Stimulated activated CD4-positive, alpha-beta T cell treated with anti-CD3 and anti-CD28 coated beads, Interleukin-2, amount 100 ng/mL, for 48 hours (primary cell): ENCODE data around the gene PRDM11.
A peak's percentile ranks its signal among the peaks of the same experiment; 100 is the strongest.
"Not testable (repeated sequence)": the region's sequence is repeated elsewhere in the genome, so short reads cannot be mapped to it uniquely, and the experiment has no call there.

Source experiments
- DNase-seq, 2 donors: peaks; one replicate each; pipeline ENCODE4 v3.0.0-alpha.2; 2020

Gene PRDM11

DNA sequence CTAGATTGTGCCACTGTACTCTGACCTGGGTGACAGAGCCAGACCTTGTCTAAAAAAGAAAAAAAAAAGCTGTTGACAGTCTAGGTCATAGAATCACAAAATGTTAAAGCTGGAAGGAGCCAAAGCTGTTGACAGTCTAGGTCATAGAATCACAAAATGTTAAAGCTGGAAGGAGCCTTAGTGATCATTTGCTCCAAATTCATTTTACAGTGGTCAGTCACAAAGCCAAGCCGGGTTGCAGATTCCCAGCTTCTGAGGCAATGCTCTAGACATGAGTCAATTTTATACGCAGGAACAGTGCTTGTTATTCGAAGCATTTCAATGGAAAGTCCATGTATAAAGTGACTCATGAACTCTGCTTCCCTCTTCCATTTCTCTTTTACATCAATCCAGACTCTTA is 92.3 kb downstream of the PRDM11 start:
- DNase-seq, result no peak

DNA sequence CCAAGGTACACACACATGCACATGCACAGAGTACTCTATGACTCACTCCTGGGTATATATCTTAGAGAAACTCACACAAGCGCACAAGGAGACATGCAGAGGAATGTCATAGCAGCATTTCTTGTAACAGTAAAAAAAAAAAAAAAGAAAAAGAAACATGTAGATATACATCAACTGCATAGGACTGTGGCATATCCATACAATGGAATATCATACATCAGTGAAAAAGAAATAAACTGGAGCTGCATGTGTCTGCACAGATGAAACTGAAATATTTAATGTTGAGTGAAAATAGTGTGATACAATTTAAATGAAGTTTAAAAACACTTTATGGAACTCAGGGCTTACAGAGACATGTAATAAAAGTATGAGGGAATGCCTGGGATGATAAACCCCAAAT is 93.3 kb downstream of the PRDM11 start:
- DNase-seq, result no peak

DNA sequence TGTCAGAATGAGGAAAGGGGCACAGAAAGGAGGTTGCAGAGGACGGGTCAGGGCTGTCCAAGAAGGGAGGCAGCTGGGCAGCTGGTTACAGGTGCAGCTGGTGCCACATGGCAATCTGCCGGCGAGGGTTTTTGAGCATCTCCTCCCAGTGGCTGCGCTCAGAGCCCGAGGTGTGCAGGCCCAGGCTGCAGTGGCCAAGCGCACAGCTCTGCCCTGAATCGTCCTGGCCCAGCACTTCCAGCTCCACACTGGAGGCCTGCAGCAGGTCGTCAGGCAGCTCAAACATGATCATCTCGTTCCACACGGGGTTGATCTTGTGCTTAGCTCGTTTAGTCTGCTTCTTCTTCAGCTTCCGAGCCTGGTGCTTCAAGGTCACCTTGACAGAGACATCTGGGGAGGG is 97.5 kb downstream of the PRDM11 start:
- DNase-seq, result no peak

DNA sequence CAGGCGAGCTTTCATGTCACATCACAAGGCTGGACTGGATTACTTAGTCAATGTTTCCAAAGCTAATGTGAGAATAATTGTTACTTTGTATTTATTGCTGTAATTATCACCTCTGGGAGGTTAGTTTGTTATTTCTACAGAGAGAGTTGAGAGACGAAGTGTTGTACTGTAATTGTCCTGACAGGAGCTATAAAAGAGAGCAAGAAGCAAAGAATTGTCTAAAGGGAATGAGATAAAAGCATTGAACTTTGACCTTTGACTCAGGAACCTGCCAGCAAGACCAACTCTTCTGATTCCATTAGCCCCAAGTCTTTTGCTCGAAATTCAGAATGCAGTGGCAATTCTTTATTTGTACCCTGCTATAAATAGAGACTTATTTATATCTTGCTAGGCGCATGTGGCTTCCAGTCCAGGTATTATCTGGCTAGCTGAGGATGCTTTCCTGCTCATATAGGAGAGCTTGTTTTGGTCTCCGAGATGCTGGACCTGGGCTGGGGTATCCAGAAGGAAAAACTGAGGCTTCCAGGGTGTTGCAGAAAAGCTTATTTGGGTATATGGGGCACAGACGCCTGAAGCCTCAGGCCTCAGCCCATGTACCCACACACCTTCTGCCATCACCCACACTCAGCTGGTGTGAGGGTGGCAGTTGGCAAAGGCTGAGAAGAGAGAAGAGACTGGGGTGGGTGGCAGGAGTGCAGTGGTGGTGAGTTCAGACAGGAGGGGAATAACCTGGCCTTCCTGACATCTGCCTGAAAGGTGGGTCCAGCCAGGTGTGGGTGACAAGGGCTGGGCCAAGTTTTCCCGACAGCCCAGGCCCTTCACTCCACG is 99.0 kb downstream of the PRDM11 start:
- DNase-seq, result no peak

DNA sequence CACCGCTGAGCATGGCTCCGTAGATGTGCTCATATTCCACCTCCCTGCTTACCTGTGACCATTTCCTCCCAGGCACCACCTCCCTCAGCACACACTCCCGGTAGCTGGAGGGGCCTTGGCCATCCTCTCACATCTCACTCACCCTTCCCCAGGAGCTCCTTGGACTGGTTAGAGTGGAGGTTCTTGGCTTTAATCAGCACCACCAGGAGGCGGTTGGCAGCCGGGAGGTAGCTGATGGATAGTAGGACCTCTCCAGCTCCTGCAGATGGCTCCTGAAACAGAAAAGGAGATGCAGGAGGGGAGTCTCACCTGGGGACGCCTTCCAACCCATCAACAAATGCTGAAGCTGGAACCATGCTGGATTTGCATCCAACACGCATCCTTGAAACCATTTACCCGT is 99.8 kb downstream of the PRDM11 start:
- no peak for DNase-seq

DNA sequence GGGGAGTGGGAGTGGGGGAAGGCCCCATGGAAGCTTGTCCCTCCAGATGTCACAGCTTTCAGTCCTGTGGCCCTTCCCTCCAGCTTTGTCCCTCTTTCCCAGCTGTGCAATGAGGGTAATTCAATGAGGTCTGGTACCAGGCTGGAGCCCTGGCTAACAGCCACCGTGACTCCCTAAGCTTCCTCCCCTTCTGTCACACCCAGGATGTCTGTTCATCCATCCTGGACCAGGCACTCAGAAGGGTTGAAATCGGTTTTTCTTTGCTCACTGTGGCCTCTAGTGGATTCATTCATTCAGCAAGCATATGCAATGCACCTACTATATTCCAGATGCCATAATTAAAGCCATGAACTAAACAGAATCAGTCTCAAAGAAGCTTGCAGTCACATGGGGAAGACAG is 101.0 kb downstream of the PRDM11 start:
- DNase-seq, result no peak

DNA sequence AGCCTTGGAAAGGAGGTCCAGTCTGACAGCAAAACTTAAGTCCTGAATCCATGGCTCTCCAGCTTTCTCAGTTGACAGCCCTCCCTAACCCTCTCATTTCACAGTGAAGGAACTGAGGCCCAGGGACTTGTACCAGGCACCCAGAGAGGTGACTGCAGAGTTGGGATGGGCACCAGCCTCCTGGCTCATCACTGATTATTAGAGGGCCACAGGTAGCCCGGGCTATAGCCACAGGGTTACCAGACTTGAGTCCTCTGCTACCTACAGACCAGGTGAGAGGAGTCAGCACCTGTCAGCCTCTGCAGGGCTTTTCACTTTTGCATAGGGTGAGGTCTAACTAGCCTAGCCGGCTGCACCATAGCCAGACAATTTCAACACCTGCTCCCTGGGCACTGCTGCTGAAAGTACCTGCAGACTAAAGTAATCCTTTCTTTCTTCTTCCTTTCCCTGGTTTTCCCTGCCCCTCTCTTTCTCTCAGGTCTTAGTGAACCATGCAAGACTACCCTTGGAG is 102.1 kb downstream of the PRDM11 start:
- DNase-seq, result no peak

DNA sequence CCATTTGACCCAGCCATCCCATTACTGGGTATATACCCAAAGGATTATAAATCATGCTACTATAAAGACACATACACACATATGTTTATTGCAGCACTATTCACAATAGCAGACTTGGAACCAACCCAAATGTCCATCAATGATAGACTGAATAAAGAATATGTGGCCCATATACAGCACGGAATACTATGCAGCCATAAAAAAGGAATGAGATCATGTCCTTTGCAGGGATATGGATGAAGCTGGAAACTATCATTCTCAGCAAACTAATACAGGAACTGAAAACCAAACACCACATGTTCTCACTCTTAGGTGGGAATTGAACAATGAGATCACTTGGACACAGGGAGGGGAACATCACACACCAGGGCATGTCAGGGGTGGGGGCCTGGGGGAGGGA is 102.9 kb downstream of the PRDM11 start:
- not testable (repeated sequence) for DNase-seq

DNA sequence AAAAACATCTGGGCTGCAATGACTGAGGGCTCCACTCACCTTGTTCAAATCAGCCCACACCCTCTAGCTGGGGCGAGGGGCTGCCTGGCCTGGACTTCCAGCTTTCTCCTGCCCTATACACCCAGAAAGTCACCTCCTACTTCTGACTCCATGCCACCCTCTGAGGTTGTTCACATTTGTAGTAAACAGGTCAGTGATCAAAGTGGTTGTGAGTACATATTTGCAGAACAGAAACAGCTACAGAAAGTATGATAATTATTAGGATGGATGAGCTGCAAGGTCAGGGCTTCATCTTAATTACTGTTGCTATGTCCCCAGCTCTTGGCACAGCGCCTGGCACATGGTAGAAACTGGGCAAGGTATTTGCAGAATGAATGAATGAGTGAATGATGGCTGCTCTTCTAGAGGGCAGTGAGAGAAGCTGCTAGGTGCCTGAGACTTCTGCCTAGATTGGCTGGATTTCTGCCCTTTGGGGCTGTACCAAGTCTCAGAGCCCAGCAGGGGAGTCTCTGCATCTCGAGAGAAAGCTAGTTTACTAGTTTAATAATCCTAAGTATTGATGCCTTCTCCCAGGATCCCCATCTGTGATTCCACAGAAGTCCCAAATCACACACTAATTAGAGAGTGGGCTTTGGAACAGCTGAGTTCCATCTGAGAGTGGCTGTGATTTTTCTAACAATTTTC is 103.7 kb downstream of the PRDM11 start:
- DNase-seq, result no peak

DNA sequence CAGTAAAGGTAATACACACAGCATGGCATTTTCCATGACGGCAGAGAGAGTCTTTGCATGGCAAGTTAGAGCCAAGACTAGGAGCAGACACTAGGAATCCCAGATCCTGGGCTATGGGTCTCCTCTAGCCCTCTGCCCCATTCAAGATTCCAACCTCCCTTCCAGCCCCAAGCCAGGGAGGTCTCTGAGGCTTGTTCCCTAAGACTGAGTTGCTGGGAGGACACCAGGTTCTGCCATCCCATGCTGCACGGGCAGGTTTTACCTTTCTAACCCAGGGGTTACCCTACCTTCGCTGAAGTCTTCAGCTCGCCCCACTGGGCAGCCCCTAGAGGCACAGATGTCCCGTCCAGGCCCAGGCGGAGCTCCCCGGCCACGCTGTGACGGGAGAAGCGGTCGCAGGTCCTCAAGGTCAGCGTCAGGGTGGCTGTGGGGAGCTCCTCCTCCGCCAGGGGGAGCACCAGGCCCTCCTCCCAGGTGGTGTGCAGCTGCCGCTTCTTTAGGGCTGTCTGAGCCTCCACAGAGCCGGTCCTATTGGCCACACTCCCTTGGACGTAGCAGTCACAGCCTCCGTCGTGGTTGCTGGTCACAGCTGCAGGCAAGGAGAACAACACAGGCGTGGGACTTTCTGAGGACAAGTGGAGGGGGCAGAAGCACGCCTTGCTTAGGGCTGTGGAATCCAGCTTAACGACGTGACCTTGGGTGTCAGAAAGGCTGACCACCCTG is 105.9 kb downstream of the PRDM11 start:
- DNase-seq, result peak; percentile 27 to 37

DNA sequence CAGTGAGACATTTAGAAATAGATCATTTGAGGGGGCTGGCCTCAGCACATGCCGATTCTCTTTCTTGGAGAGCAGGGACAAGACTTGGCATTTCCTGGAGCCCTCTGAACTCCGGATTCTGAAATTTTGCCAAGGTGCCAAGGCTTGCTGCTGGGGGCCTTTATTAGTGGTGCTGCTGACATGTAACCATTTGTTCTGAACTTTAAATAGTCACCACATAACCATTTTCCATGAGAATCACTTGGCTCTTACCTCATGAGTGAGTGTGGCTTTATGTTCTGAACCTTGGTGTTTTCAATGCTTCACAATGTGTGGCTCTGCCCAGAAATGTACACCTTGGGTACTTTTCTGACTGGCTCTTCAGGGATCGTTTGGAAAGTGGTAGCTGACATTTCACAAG is 106.4 kb downstream of the PRDM11 start:
- no peak for DNase-seq

DNA sequence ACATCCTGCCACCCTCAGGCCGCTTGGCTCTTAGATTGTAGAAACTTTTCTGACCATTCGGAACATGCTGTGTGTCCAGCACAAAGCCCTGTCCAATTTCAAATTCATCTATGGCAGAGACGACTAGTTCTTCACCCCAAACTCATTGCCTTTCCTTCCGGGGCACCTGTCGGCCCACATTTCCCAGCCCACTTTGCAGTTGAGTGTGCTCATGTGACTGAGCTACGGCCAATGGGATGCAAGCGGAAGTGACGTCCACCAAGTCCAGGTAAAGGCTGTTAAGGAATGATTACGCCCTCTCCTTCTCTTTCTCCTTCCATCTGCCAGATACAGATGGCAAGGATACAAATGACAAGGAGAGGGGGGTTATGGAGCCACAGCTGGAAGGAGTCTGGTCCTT is 107.2 kb downstream of the PRDM11 start:
- no peak for DNase-seq

DNA sequence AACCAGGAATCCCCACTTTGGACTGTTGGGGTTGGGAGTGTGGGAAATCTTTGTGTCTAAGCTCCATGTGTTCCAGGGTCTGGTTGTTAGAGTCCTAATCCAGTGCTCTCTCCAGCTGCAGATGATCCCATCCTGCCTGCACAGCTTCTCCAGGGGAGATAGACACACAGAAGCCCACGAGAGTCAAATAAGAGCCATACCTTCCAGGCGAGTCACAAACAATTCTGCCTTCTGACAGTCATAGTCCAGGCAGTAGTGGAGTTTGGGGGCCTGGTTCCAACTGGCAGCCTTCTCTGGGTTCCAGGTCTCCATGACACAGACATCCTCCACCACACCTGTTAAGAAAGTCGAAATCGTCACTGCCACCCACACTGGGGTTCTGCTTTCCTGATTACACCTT is 107.6 kb downstream of the PRDM11 start:
- no peak for DNase-seq

DNA sequence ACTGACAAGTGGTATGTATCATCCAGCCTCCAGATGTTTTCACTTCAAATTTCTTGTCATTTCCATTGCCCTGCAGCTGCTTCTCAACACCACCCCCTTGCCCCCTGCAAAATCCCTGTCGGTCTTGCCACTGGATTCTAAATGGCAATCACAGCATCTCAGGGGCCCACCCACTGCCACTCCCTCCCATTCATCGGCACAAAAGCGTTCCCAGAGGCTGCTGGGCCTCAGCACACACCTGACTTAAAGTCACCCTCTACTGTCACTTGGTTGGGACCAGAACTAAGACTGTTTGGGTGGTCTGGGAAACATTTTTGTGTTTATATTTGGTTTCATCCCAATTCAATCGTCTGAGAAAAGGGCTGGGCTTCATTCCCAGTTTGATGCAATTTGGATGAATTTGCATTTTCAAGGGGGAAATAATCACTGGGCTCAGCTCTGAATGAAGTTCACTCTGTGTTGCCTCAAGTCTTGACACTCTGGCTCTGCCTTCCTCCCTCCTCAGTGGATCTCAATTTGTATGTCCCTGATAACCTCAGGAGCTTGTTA is 112.6 kb downstream of the PRDM11 start:
- DNase-seq, result no peak

DNA sequence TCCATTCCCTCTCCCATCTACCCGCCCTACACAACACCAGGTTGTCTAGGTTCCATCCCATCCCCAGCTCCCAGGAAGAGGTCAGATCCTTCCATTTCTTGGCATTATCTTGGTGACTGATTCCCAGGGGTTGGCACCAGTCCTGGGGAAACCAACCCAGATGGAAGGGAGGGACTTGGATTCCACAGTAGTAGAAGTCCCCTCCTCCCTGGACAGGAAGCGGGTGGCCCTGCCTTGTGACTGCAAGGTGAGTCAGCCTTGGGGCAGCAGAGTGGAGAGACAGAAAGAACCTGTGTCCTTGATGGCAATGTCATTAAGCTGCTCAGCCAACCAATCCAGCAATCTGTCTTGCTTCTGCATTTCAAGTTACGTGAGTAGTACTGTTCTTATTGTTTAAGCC is 113.2 kb downstream of the PRDM11 start:
- no peak for DNase-seq

DNA sequence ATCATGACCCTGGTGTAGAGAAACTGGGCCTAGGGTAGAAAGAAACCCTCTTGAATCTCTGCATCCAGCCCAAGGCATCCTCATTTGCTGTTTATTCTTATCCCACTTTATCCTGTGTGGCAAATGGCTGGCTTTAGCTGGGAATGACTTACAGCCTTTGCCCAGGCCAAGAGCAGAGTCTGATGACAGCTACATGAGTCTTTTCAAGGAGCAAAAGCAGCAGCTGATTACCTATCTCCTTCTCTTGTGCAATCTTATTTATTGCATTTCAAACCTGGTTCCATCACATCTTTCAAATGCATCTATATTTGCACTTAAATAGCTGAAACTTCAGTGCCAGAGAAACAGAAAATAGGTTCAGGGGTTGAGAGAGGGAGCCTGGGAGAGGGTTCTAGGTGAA is 113.6 kb downstream of the PRDM11 start:
- DNase-seq, result no peak

DNA sequence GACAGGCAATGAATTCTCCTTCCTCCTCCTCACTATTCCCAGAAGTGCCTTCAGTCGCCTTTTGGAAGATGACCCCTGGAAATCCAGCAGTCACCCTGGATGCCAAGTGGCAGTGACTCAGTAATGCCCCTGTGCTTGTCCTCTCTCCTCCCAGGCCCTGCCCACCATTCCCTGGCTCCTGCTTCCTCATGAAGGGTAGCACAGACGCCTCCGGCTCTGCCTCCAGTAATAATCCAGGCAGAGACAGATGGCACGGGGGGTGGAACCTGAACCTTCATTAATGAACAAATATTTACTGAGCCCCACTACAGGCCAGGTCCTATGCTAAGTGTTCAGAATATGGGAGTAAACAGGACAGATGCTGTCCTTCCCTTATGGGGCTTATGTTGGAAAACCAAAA is 116.5 kb downstream of the PRDM11 start:
- DNase-seq, result no peak

DNA sequence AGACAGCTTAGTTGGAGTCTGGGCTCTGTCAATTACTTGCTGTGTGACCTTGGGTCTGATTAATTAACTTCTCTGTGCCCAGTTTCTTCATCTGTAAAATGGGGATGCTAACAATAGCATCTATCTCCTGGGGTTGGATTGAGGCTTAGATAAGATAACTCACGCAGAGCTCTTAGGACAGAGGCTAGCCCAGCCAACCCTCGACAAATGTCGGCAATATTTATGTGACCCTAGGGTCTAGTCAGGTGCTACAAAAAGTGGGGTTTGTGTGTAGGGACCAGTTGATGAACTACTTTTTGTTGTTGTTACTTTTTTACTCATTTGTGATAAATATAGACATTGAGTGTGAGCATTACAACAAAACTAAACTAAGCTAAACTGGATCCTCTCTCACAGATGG is 117.3 kb downstream of the PRDM11 start:
- DNase-seq, result no peak

DNA sequence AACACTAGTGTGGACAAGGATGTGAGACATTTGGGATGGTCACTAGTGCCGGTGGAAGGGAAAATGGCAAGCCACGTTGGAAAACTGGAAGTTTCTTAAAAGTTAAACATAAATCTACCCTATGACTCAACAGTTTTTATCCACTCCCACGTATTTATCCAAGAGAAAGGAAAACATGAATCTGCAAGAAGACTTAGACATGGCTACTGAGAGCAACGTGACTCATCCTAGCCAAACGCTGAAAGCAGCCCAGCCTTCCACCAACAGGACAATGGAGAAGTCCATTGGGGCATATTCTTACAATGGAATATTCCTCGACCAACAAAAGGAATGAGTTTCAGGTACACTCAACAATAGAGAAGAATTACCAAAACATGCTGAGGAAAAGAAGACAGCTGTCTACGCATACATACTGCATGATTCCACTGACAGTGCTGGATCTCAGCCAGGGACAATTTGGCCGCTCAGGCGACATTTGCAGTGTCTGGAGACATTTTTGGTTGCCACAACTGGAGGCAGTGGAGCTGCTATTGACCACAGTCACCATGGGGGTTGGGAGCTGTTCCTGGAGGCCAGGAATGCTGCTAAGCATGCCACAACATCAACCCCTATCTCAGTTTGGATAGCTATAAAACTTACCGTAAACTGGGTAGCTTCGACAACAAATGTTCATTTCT is 118.5 kb downstream of the PRDM11 start:
- DNase-seq, result no peak

DNA sequence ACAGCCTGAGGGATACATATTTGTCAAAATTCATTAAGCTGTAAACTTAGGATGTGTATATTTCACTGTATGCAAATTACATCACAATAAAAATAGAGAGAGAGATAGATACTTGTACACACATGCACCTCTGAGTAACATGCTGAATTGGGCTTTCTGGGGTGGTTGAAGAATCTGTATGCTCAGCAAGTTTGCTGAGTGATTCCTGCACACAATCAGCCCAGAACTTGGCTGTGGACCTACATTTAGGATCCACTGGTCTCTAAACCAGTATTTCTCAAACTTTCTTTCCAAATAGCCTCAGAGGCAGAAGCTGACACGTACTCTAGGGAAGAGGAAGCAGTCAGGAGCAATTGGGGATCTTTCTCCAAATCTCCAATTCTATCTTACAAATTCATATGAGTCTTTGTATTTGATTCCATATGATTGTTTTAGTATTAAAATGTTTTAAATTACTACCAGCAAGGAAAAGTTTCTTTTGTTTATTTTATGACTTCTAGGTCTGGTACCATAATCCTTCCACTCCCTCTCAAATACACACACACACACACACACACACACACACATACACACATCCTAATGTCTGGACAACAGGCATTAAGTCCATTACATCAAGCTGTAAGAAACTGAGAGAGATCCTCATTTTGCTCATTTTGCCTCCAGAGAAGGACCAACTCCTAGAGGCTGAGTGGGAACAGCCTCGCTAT is 119.7 kb downstream of the PRDM11 start:
- DNase-seq, result no peak

DNA sequence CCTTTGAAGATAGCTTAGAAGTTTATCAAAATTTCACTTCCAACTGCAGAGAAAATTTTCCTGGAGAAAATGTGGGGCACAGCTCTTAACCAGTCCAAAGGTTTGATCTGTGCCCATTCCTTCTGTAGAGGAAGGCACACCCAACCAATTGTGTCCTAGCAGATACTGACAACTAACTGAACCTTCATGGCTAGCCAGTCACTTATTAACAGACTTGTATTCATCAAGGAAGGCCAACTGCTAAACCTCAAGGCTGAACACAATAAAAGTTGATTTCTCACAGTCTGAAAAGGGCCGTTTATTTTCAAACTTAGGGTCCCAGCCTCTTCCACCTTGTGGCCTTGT is 120.2 kb downstream of the PRDM11 start:
- no peak for DNase-seq

DNA sequence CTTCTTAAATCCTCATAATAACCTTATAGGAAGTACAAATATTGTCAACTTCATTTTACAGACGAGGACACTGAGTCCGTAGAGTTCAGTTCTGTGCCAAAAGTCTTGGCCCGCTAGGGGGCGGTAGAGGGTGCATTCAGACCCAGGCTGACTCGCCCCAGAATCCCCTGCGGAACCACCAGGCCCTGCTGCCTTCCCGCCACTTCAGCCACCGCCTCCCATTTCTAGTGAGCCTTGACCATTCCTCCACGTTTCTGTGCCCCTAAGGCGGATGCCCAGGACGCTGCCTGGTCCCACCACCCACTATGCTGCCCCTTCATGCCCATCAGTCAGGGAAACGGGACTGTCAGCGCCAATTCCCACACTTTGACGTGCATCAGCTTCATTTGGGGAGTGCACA is 120.6 kb downstream of the PRDM11 start:
- DNase-seq, result peak; percentile 29 to 41
